B cell (primary cell): ENCODE results near the gene RERE. TPM values are rescaled to one million over a fixed set of nuclear protein-coding genes. Genes with fewer than 3 reads are reported as not detected.

Experiments
- ATAC-seq: fragments of 200-7000 bp; cut with Tn5 transposase; one replicate; pipeline ENCODE4 v1.10.0; 2021; ENCODE audit warnings: low read depth, mild to moderate bottlenecking, moderate number of reproducible peaks, moderate library complexity
- CTCF ChIA-PET: fragments of 350-600 bp; sonication (Branson Sonifier 250); formaldehyde crosslinking; loops from one replicate; lab custom pipeline; 2021; ENCODE audit warnings: antibody characterized with exemption, inconsistent platforms; lab: Charles Lee
- POLR2A ChIA-PET: fragments of 350-600 bp; sonication (Branson Sonifier 250); formaldehyde crosslinking; loops from one replicate; lab custom pipeline; 2021; ENCODE audit warnings: antibody characterized with exemption; lab: Charles Lee
- DNase-seq: peaks from one replicate; pipeline ENCODE4 v3.0.0; 2013
- H2AFZ ChIP-seq: 2 replicates; pipeline ENCODE4 v1.6.1; 2012; ENCODE audit warnings: mild to moderate bottlenecking, low read depth, low read length; ENCODE audit not compliant: insufficient read depth, poor library complexity, severe bottlenecking
- H3K27ac ChIP-seq, 2 donors: 1 replicate in 1 of 2; 2 replicates in 1 of 2; pipeline ENCODE4 v1.5.1; 2012 to 2013; ENCODE audit warnings: low read length in 2 of 2, mild to moderate bottlenecking in 2 of 2, moderate library complexity in 1 of 2
- H3K27me3 ChIP-seq, 4 experiments: fragments of 200-600 bp in 1 of 4; sonication (generic) in 1 of 4; replicated peaks in 1 of 4; 1 replicate in 2 of 4; 2 replicates in 2 of 4; pipeline versions ENCODE4 v1.6.1 to v1.7.0; 2013 to 2016; ENCODE audit warnings: low read length in 3 of 4, mild to moderate bottlenecking in 2 of 4, mixed read lengths in 1 of 4, moderate library complexity in 1 of 4; ENCODE audit not compliant: insufficient read depth in 4 of 4, control insufficient read depth in 3 of 4; ENCODE audit errors: control extremely low read depth in 1 of 4
- H3K36me3 ChIP-seq, 2 experiments: replicated peaks in 1 of 2; 1 replicate in 1 of 2; 2 replicates in 1 of 2; pipeline versions ENCODE4 v1.6.1 to v1.7.1; 2013; ENCODE audit warnings: low read length in 1 of 2; ENCODE audit not compliant: insufficient read depth in 2 of 2, control insufficient read depth in 1 of 2; ENCODE audit errors: control extremely low read depth in 1 of 2, extremely low read depth in 1 of 2
- H3K4me1 ChIP-seq, 2 donors: fragments of 200-600 bp in 1 of 2; sonication (generic) in 1 of 2; 1 replicate in 1 of 2; 2 replicates in 1 of 2; pipeline versions ENCODE4 v1.5.1 to v1.6.1; 2013 to 2017; ENCODE audit warnings: low read length in 2 of 2; ENCODE audit not compliant: control insufficient read depth in 2 of 2, insufficient read depth in 2 of 2
- H3K4me2 ChIP-seq: replicated peaks from 2 replicates; pipeline ENCODE3; 2012; ENCODE audit warnings: mild to moderate bottlenecking, low read depth, low read length; ENCODE audit not compliant: poor library complexity, severe bottlenecking
- H3K4me3 ChIP-seq, 5 experiments: fragments of 200-600 bp in 1 of 5; sonication (generic) in 1 of 5; 1 replicate in 3 of 5; 2 replicates in 2 of 5; pipeline versions ENCODE4 v1.5.1 to v1.7.0; 2011 to 2016; ENCODE audit warnings: low read length in 4 of 5, mild to moderate bottlenecking in 4 of 5, low read depth in 2 of 5, control low read depth in 1 of 5, moderate library complexity in 1 of 5; ENCODE audit not compliant: insufficient read depth in 1 of 5; ENCODE audit errors: control extremely low read depth in 1 of 5, extremely low read depth in 1 of 5
- H3K79me2 ChIP-seq: fragments of 200-600 bp; sonication (generic); one replicate; pipeline ENCODE4 v1.6.0; 2016; ENCODE audit warnings: low read length; ENCODE audit not compliant: control insufficient read depth, insufficient read depth
- H3K9ac ChIP-seq: fragments of 200-600 bp; sonication (generic); 2 replicates; pipeline ENCODE4 v1.6.1; 2017; ENCODE audit warnings: mild to moderate bottlenecking, low read length, moderate library complexity
- H3K9me3 ChIP-seq, 3 donors: one replicate each; pipeline versions ENCODE4 v1.6.1 to v1.7.1; 2013; ENCODE audit warnings: low read length in 2 of 3; ENCODE audit not compliant: control insufficient read depth in 2 of 3, insufficient read depth in 1 of 3; ENCODE audit errors: control extremely low read depth in 1 of 3
- H4K20me1 ChIP-seq: 2 replicates; pipeline ENCODE4 v1.6.0; 2012; ENCODE audit warnings: mild to moderate bottlenecking, low read length; ENCODE audit not compliant: insufficient read depth, control insufficient read depth, poor library complexity, severe bottlenecking
- H3K27ac Mint-ChIP-seq: one replicate; pipeline ENCODE4 v1.8.0; 2021; ENCODE audit warnings: mixed read lengths
- H3K27me3 Mint-ChIP-seq: one replicate; pipeline ENCODE4 v1.8.0; 2021; ENCODE audit warnings: mixed read lengths
- H3K4me1 Mint-ChIP-seq: one replicate; pipeline ENCODE4 v1.8.0; 2021; ENCODE audit warnings: mixed read lengths
- H3K4me3 Mint-ChIP-seq: one replicate; pipeline ENCODE4 v1.8.0; 2021; ENCODE audit warnings: mixed read lengths
- H3K9me3 Mint-ChIP-seq: one replicate; pipeline ENCODE4 v1.8.0; 2022; ENCODE audit warnings: mixed read lengths; ENCODE audit not compliant: insufficient read depth
- EZH2 ChIP-seq: IDR thresholded peaks from 2 replicates; pipeline ENCODE4 v1.6.1; 2012; ENCODE audit warnings: borderline replicate concordance, low read depth, mild to moderate bottlenecking, moderate library complexity, low read length; ENCODE audit not compliant: insufficient read depth, poor library complexity, severe bottlenecking
- WGBS: methylation state at CpG from one replicate; pipeline ENCODE4 v1.1.5; 2013; ENCODE audit warnings: missing lambda C conversion rate; ENCODE audit not compliant: insufficient coverage; 5-methylcytosine and 5-hydroxymethylcytosine counted together
- intact Hi-C: fragments of 100-400 bp; cut with micrococcal nuclease; formaldehyde crosslinking; loops from one replicate; pipeline ENCODE4 v1.10.0; 2022
- polyA plus RNA-seq: library from polyadenylated mRNA; depleted of rRNA; stranded (reverse); fragments of >200 nt; gene quantifications from 2 replicates; pipeline ENCODE4 v1.2.3, GENCODE V29; 2012
- total RNA-seq, 2 donors: library from RNA; stranded (reverse); fragments of 120-200 nt in 1 of 2; gene quantifications; 1 replicate in 1 of 2; 2 replicates in 1 of 2; pipeline versions ENCODE4 v1.2.3 to v1.2.4, GENCODE V29; 2013 to 2022
- TF ChIP-seq, protein P1 (sequence below): fragments of 200-600 bp; IDR thresholded peaks from one replicate; pipeline ENCODE4 v1.8.0; 2022; ENCODE audit warnings: antibody characterized with exemption, mild to moderate bottlenecking

The RERE gene
- total and polyA plus RNA-seq, 2 donors (not counting 1 experiment from before 2014, with no cell fraction given): 27.3 to 132 TPM

DNA sequence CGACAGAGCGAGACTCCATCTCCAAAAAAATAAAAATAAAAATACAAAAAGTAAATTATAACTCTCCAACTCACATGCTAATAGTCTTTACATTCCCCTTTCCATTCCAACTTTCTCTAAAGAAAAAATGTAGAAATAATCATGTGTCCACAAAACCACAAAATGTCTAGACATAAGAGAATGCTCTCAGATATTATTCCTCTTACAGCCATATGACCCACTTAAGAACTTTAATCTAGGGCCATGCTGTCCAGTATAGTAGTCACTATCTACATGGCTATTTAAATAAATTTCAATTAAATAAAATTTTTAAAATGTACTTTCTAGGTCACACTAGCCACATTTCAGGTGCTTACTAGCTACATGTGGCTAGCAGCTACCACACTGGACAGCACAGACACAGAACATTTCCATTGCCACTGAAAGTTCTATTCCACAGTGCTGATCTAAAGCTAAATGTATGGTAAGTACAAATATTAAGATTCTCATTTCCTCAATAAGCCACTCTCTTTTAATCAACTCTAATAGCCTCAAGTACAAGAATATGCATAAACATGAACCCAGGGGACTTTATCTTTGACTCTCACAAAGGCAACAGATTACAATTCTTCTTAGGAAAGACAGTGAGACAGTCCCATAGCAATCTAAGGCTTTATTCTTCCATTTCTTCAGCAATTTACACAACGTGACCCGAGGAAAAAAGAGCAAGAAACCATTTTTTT lies 138.6 kb downstream of the RERE start:
- Histone ChIP-seq H2AFZ (no peak overlapping the region), H3K4me1 (peaks cover 20 to 21% of the 10 kb centered on the region in 2 donors), H3K9ac (no peak overlapping the region), H3K27me3 (no peaks in the 10 kb centered on the region), H3K79me2 (peaks cover 99% of the 10 kb centered on the region), H3K27ac (peak overlapping the region; percentile 26 to 27), H3K9me3 (no peaks in the 10 kb centered on the region), H3K4me3 (no peak overlapping the region), H3K4me2 (no peak overlapping the region), H3K36me3 (no peaks in the 10 kb centered on the region), H4K20me1 (peaks cover 34% of the 10 kb centered on the region)
- Mint-ChIP-seq H3K27ac (no peak overlapping the region), H3K27me3 (no peaks in the 10 kb centered on the region), H3K9me3 (no peaks in the 10 kb centered on the region), H3K4me1 (peaks cover 41% of the 10 kb centered on the region), H3K4me3 (no peak overlapping the region)
- no peak for DNase-seq
- CTCF ChIA-PET: interaction anchor here (0.6 to 1.2 kb wide), 2 partner anchors 38 to 48 kb away, joined by 3 to 4 read pairs; no protein-coding TSS in a partner anchor
- ATAC-seq: no peak
- TF ChIP-seq, protein P1, sequence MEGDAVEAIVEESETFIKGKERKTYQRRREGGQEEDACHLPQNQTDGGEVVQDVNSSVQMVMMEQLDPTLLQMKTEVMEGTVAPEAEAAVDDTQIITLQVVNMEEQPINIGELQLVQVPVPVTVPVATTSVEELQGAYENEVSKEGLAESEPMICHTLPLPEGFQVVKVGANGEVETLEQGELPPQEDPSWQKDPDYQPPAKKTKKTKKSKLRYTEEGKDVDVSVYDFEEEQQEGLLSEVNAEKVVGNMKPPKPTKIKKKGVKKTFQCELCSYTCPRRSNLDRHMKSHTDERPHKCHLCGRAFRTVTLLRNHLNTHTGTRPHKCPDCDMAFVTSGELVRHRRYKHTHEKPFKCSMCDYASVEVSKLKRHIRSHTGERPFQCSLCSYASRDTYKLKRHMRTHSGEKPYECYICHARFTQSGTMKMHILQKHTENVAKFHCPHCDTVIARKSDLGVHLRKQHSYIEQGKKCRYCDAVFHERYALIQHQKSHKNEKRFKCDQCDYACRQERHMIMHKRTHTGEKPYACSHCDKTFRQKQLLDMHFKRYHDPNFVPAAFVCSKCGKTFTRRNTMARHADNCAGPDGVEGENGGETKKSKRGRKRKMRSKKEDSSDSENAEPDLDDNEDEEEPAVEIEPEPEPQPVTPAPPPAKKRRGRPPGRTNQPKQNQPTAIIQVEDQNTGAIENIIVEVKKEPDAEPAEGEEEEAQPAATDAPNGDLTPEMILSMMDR: no peak
- no peak for TF ChIP-seq EZH2
- POLR2A ChIA-PET: interaction anchor here (0.7 kb wide), 1 partner anchor 14 kb away, joined by 3 read pairs; no protein-coding TSS in a partner anchor
- WGBS: 78% methylated on average over 2 of the region's 4 CpGs
- intact Hi-C loops: no loop called here

DNA sequence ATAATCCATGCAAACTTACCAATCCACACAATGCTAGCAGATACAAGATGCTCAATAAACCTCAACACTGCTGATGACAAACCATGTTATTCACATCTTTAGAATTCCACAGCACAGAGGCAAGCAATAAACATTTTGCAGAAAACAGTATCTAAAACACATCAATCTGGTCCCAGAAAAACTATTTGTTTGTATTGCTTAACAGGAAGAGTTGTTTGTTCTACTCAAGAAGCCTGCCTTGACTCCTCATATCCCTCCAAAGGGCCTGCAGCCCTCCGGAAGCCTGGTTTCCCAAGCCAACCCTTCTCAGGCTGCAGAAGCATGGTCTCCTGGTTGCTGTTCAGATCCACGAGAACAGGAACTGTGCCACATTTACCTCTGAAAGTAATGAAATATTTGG lies 139.7 kb downstream of the RERE start:
- no peak overlapping the region for H3K9ac ChIP-seq
- ChIA-PET CTCF (no interaction called here), POLR2A (no interaction called here)
- Mint-ChIP-seq H3K4me1 (peaks cover 40% of the 10 kb centered on the region), H3K27me3 (no peaks in the 10 kb centered on the region), H3K9me3 (no peaks in the 10 kb centered on the region), H3K4me3 (no peak overlapping the region), H3K27ac (no peak overlapping the region)
- intact Hi-C loops: no loop called here
- H3K79me2 ChIP-seq: peaks cover 99% of the 10 kb centered on the region
- no peak for ATAC-seq
- DNase-seq: no peak
- TF ChIP-seq, protein P1: no peak
- no peak for TF ChIP-seq EZH2
- peaks cover 20 to 21% of the 10 kb centered on the region in 2 donors for H3K4me1 ChIP-seq
- H3K36me3 ChIP-seq: no peaks in the 10 kb centered on the region
- H3K27me3 ChIP-seq: no peaks in the 10 kb centered on the region
- H2AFZ ChIP-seq: no peak overlapping the region
- no peak overlapping the region for H3K4me2 ChIP-seq
- no peak overlapping the region for H3K4me3 ChIP-seq
- H3K27ac ChIP-seq: no peak overlapping the region
- no peaks in the 10 kb centered on the region for H3K9me3 ChIP-seq
- peaks cover 34% of the 10 kb centered on the region for H4K20me1 ChIP-seq
- WGBS: 100% methylated on average over 1 of the region's 2 CpGs
